HL-60 (cell line): Measurements from ENCODE around the gene SHC3.

ENCODE experiments used
- POLR2AphosphoS5 ChIP-seq: IDR thresholded peaks from 2 replicates; pipeline ENCODE4 v1.6.1; 2012; ENCODE audit warnings: low read depth
- REST ChIP-seq: IDR thresholded peaks from 2 replicates; pipeline ENCODE4 v1.6.1; 2012; ENCODE audit warnings: low read depth; ENCODE audit not compliant: insufficient replicate concordance
- SPI1 ChIP-seq: IDR thresholded peaks from 2 replicates; pipeline ENCODE4 v1.6.1; 2012; ENCODE audit warnings: low read depth, mild to moderate bottlenecking, borderline replicate concordance
- TF ChIP-seq, protein P1 (sequence below): IDR thresholded peaks from one replicate; pipeline ENCODE4 v1.5.1; 2011; ENCODE audit warnings: low read length, control low read depth, inconsistent platforms; ENCODE audit not compliant: insufficient read depth

- TF ChIP-seq, protein P1, sequence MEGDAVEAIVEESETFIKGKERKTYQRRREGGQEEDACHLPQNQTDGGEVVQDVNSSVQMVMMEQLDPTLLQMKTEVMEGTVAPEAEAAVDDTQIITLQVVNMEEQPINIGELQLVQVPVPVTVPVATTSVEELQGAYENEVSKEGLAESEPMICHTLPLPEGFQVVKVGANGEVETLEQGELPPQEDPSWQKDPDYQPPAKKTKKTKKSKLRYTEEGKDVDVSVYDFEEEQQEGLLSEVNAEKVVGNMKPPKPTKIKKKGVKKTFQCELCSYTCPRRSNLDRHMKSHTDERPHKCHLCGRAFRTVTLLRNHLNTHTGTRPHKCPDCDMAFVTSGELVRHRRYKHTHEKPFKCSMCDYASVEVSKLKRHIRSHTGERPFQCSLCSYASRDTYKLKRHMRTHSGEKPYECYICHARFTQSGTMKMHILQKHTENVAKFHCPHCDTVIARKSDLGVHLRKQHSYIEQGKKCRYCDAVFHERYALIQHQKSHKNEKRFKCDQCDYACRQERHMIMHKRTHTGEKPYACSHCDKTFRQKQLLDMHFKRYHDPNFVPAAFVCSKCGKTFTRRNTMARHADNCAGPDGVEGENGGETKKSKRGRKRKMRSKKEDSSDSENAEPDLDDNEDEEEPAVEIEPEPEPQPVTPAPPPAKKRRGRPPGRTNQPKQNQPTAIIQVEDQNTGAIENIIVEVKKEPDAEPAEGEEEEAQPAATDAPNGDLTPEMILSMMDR = no peak
- TF ChIP-seq POLR2AphosphoS5 (no peak), SPI1 (no peak), REST (no peak)
These were observed 139.0 kb downstream of the SHC3 start for GRCh38 chr9:89039664-89040063.
